ENCODE data around the gene ZBED4.
"Not testable (repeated sequence)": the region's sequence is repeated elsewhere in the genome, so short reads cannot be mapped to it uniquely, and the experiment has no call there.

Gene ZBED4

GRCh38 chr22:49850959-49851802 lies 2.5 kb upstream of the ZBED4 start:
- in situ Hi-C loops (cut with MboI; ENCODE audit: low sequenced_read_pairs) = no loop called here

GRCh38 chr22:49852568-49852897 lies 1.1 kb upstream of the ZBED4 start:
- in situ Hi-C loops (cut with MboI; ENCODE audit: low sequenced_read_pairs) = not testable (repeated sequence)

GRCh38 chr22:49853981-49854831 lies 562 bp downstream of the ZBED4 start:
- in situ Hi-C loops (cut with MboI; ENCODE audit: low sequenced_read_pairs) = no loop called here

- in situ Hi-C loops (cut with MboI; ENCODE audit: low sequenced_read_pairs) = no loop called here
Measured at GRCh38 chr22:49855251-49855911, 1.7 kb downstream of the ZBED4 start.

- in situ Hi-C loops (cut with MboI; ENCODE audit: low sequenced_read_pairs) = no loop called here
Measured at GRCh38 chr22:49856343-49856742, 2.7 kb downstream of the ZBED4 start.

GRCh38 chr22:49856766-49857618 lies 3.3 kb downstream of the ZBED4 start:
- in situ Hi-C loops (cut with MboI; ENCODE audit: low sequenced_read_pairs) = no loop called here

- in situ Hi-C loops (cut with MboI; ENCODE audit: low sequenced_read_pairs) = no loop called here
Measured at GRCh38 chr22:49858827-49859226, 5.2 kb downstream of the ZBED4 start.

- in situ Hi-C loops (cut with MboI; ENCODE audit: low sequenced_read_pairs) = no loop called here
Measured at GRCh38 chr22:49861642-49862495, 8.2 kb downstream of the ZBED4 start.

- in situ Hi-C loops (cut with MboI; ENCODE audit: low sequenced_read_pairs) = no loop called here
Measured at GRCh38 chr22:49862496-49862776, 8.8 kb downstream of the ZBED4 start.

GRCh38 chr22:49863931-49864330 lies 10.3 kb downstream of the ZBED4 start:
- in situ Hi-C loops (cut with MboI; ENCODE audit: low sequenced_read_pairs) = no loop called here

GRCh38 chr22:49865156-49865555 lies 11.5 kb downstream of the ZBED4 start:
- in situ Hi-C loops (cut with MboI; ENCODE audit: low sequenced_read_pairs) = no loop called here

GRCh38 chr22:49866134-49866533 lies 12.5 kb downstream of the ZBED4 start:
- in situ Hi-C loops (cut with MboI; ENCODE audit: low sequenced_read_pairs) = no loop called here

- in situ Hi-C loops (cut with MboI; ENCODE audit: low sequenced_read_pairs) = no loop called here
Measured at GRCh38 chr22:49866646-49867045, 13.0 kb downstream of the ZBED4 start.

GRCh38 chr22:49867303-49868265 lies 13.9 kb downstream of the ZBED4 start:
- in situ Hi-C loops (cut with MboI; ENCODE audit: low sequenced_read_pairs) = no loop called here

- in situ Hi-C loops (cut with MboI; ENCODE audit: low sequenced_read_pairs) = no loop called here
Measured at GRCh38 chr22:49869086-49869830, 15.6 kb downstream of the ZBED4 start.

- in situ Hi-C loops (cut with MboI; ENCODE audit: low sequenced_read_pairs) = no loop called here
Measured at GRCh38 chr22:49869845-49870712, 16.4 kb downstream of the ZBED4 start.

GRCh38 chr22:49871482-49871881 lies 17.8 kb downstream of the ZBED4 start:
- in situ Hi-C loops (cut with MboI; ENCODE audit: low sequenced_read_pairs) = no loop called here
